K562 (cell line): ENCODE measurements around the gene TTC38. TPM values are rescaled to one million over a fixed set of nuclear protein-coding genes. Genes with fewer than 3 reads are reported as not detected.

Experiments
- ATAC-seq: fragments of 200-7000 bp; cut with Tn5 transposase; 3 replicates; pipeline ENCODE4 v1.9.1; 2020; ENCODE audit warnings: moderate library complexity
- BruUV-seq: library from RNA; stranded (reverse); fragments of 400-500 nt; replicated peaks from 2 replicates; lab custom pipeline; 2021; lab: Mats Ljungman, UMichigan
- CTCF ChIA-PET: fragments of 300-600 bp; formaldehyde crosslinking; extraction: SDS; loops from one replicate; lab custom pipeline; 2021; ENCODE audit warnings: low intra/inter-chr PET ratio; lab: Yijun Ruan, JAX
- POLR2A ChIA-PET: fragments of 300-600, 350-650 bp; sonication (Branson Sonifier 250); formaldehyde crosslinking; extraction: SDS; loops from one replicate; lab custom pipeline; 2021; ENCODE audit warnings: antibody characterized with exemption, inconsistent platforms; lab: Yijun Ruan, JAX
- DNase-seq, 4 experiments: peaks; one replicate each; pipeline versions ENCODE4 v3.0.0 to v3.0.0-alpha.2; 2011 to 2018; ENCODE audit warnings: low spot score in 3 of 4, mixed read lengths in 3 of 4; ENCODE audit errors: extremely low read depth in 1 of 4
- FAIRE-seq: peaks from 2 replicates; lab custom pipeline; 2011; peaks lifted over from hg19 to GRCh38; lab: Jason Lieb, UNC
- H2AFZ ChIP-seq: 2 replicates; pipeline ENCODE4 v1.6.0; 2011; ENCODE audit warnings: low read depth, low read length, control low read depth, inconsistent platforms
- H3K27ac ChIP-seq: fragments of 200-600 bp; 3 replicates; pipeline ENCODE4 v1.8.0; 2011; ENCODE audit warnings: low read depth, mild to moderate bottlenecking, control low read depth, inconsistent platforms, low read length, moderate library complexity, mixed read lengths; ENCODE audit errors: extremely low read depth
- H3K27me3 ChIP-seq, 2 experiments: fragments of 300-600 bp in 1 of 2; 2 replicates in 1 of 2; 3 replicates in 1 of 2; pipeline versions ENCODE4 v1.6.0 to v1.8.0; 2011; ENCODE audit warnings: inconsistent platforms in 2 of 2, low read length in 2 of 2, mild to moderate bottlenecking in 1 of 2, mixed read lengths in 1 of 2, moderate library complexity in 1 of 2; ENCODE audit not compliant: control insufficient read depth in 2 of 2, insufficient read depth in 2 of 2
- H3K36me3 ChIP-seq: fragments of 300-600 bp; 3 replicates; pipeline ENCODE4 v1.8.0; 2011; ENCODE audit warnings: mild to moderate bottlenecking, low read length, inconsistent platforms; ENCODE audit not compliant: control insufficient read depth, insufficient read depth
- H3K4me1 ChIP-seq, 2 experiments: fragments of 200-600 bp in 1 of 2; replicated peaks in 1 of 2; 2 replicates in 1 of 2; 3 replicates in 1 of 2; pipeline versions ENCODE4 v1.5.1 to v1.8.0; 2011; ENCODE audit warnings: inconsistent platforms in 2 of 2, low read length in 2 of 2, mild to moderate bottlenecking in 1 of 2, mixed read lengths in 1 of 2, moderate library complexity in 1 of 2; ENCODE audit not compliant: control insufficient read depth in 2 of 2, insufficient read depth in 2 of 2
- H3K4me2 ChIP-seq: 2 replicates; pipeline ENCODE4 v1.6.1; 2011; ENCODE audit warnings: low read length, control low read depth, inconsistent platforms, mixed read lengths; ENCODE audit not compliant: insufficient read depth
- H3K4me3 ChIP-seq: fragments of 200-600 bp; sonication (generic), shearing (Covaris generic); 2 replicates; pipeline ENCODE4 v1.5.1; 2016; ENCODE audit warnings: control low read depth, inconsistent platforms
- H3K79me2 ChIP-seq: fragments of 200-600 bp; 3 replicates; pipeline ENCODE4 v1.8.0; 2011; ENCODE audit warnings: low read length, inconsistent platforms; ENCODE audit not compliant: control insufficient read depth, insufficient read depth
- H3K9ac ChIP-seq, 2 experiments: 2 replicates each; pipeline versions ENCODE4 v1.6.0 to v1.6.1; 2011; ENCODE audit warnings: low read depth in 2 of 2, low read length in 2 of 2, control low read depth in 1 of 2, inconsistent platforms in 1 of 2, mild to moderate bottlenecking in 1 of 2, mixed read lengths in 1 of 2; ENCODE audit not compliant: insufficient read depth in 1 of 2
- H3K9me1 ChIP-seq: one replicate; pipeline ENCODE4 v1.6.0; 2011; ENCODE audit warnings: inconsistent platforms, mild to moderate bottlenecking, low read length, moderate library complexity; ENCODE audit not compliant: control insufficient read depth, insufficient read depth
- H3K9me3 ChIP-seq: replicated peaks from 2 replicates; pipeline ENCODE4 v1.5.1; 2011; ENCODE audit warnings: low read depth, low read length, inconsistent platforms; ENCODE audit not compliant: control insufficient read depth, insufficient read depth
- H4K20me1 ChIP-seq: replicated peaks from 2 replicates; pipeline ENCODE4 v1.6.1; 2011; ENCODE audit warnings: low read length, inconsistent platforms, mixed read lengths; ENCODE audit not compliant: control insufficient read depth, insufficient read depth
- BACH1 ChIP-seq: fragments of 200-800 bp; sonication (Bioruptor generic); IDR thresholded peaks from 2 replicates; pipeline ENCODE4 v1.6.1; 2016; ENCODE audit warnings: missing genetic modification characterization, missing compliant biosample characterization
- GMEB1 ChIP-seq: fragments of 250-450 bp; sonication (Bioruptor Pico); IDR thresholded peaks from 2 replicates; pipeline ENCODE4 v1.4.0; 2020; ENCODE audit warnings: mild to moderate bottlenecking
- NFIC ChIP-seq: fragments of 450-650 bp; IDR thresholded peaks from 2 replicates; pipeline ENCODE4 v1.6.1; 2017; ENCODE audit warnings: mild to moderate bottlenecking, inconsistent platforms
- NR2F6 ChIP-seq: fragments of 450-650 bp; formaldehyde crosslinking; IDR thresholded peaks from 2 replicates; pipeline ENCODE4 v1.4.0; 2020; ENCODE audit warnings: mild to moderate bottlenecking
- RCOR1 ChIP-seq, 2 experiments: IDR thresholded peaks; 2 replicates each; pipeline ENCODE4 v1.6.1; 2012; ENCODE audit warnings: low read depth in 2 of 2, low read length in 2 of 2, borderline replicate concordance in 1 of 2, improper control_type of control experiment in 1 of 2
- RFX5 ChIP-seq: IDR thresholded peaks from 2 replicates; pipeline ENCODE4 v1.6.1; 2011; ENCODE audit warnings: low read depth, mild to moderate bottlenecking, improper control_type of control experiment, low read length
- SREBF1 ChIP-seq: fragments of 150-350 bp; IDR thresholded peaks from 2 replicates; pipeline ENCODE4 v1.6.1; 2014; ENCODE audit warnings: antibody characterized with exemption, low read depth, low read length, borderline replicate concordance
- ZBTB7A ChIP-seq: IDR thresholded peaks from 2 replicates; pipeline ENCODE4 v1.6.1; 2011; ENCODE audit warnings: low read depth, mild to moderate bottlenecking, low read length, moderate library complexity, borderline replicate concordance; ENCODE audit not compliant: control insufficient read depth
- ZNF174 ChIP-seq: fragments of 250-450 bp; sonication (Bioruptor Pico); IDR thresholded peaks from 2 replicates; pipeline ENCODE4 v1.4.0; 2020; ENCODE audit warnings: mild to moderate bottlenecking
- ZNF347 ChIP-seq: fragments of 450-650 bp; formaldehyde crosslinking; IDR thresholded peaks from 2 replicates; pipeline ENCODE4 v1.4.0; 2020; ENCODE audit warnings: low read depth, mild to moderate bottlenecking, moderate library complexity
- WGBS: fragments of 100-300 bp; shearing (Covaris generic); methylation state at CpG from one replicate; pipeline ENCODE4 v1.1.6; 2016; ENCODE audit warnings: low coverage, mixed read lengths; ENCODE audit not compliant: insufficient coverage; ENCODE audit errors: missing lambda C conversion rate; 5-methylcytosine and 5-hydroxymethylcytosine counted together
- in situ Hi-C: fragments of 300-500 bp; cut with MboI; formaldehyde crosslinking; loops from 4 replicates; pipeline ENCODE4 v1.15.0; 2018; ENCODE audit warnings: inconsistent platforms, mixed read lengths
- intact Hi-C: fragments of 100-400 bp; cut with micrococcal nuclease; formaldehyde crosslinking; loops from 2 replicates; pipeline ENCODE4 v1.14.2; 2022
- polyA plus RNA-seq, 8 experiments: library from polyadenylated mRNA; depleted of rRNA in 4 of 8; stranded (reverse) in 5 of 8; unstranded in 3 of 8; fragments of >200 nt; fragmentation: Nextera tagmentation in 2 of 8; fragmentation: Illumina TruSeq in 1 of 8; extraction: Ambion mirVana in 2 of 8; extraction: Trizol in 1 of 8; gene quantifications; 2 replicates each; pipeline versions ENCODE4 v1.2.1 to v1.2.3, GENCODE V29; 2011 to 2014; ENCODE audit warnings: inconsistent platforms in 1 of 8, missing spikeins in 1 of 8
- total RNA-seq, 7 experiments: library from RNA; depleted of rRNA in 6 of 7; stranded (reverse); fragments of >200 nt in 6 of 7; fragmentation: Illumina TruSeq in 2 of 7; extraction: Trizol in 2 of 7; gene quantifications; 2 replicates each; pipeline versions ENCODE4 v1.2.1 to v1.2.3, GENCODE V29; 2011 to 2021; ENCODE audit warnings: low replicate concordance in 1 of 7

Gene TTC38
- total and polyA plus RNA-seq, 9 of the 15 experiments (the other 6 are each of a cell fraction or from before 2014, with no cell fraction given): 0.84 to 28.4 (median 18.1) TPM

DNA sequence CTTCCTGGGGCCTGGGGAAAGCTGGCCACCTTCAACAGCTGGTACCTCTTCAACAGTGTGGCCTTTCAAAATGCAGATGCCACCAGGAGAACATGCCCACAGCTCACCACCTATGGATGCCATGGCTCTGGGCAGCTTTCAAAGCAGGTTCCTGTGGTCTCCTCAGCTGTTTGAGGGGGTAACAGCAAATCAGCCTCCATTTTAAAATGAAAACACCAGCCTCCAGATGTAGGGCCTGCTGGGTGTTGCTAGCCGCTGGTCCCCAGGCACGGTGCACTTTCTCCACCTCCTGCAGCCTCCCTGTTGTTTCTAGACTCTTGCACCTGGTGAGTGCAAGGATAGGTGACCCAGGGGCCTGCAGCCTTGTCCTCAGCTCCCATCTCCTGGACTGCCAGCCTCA is 27.7 kb upstream of the TTC38 start:
- ATAC-seq (no peak), FAIRE-seq (no peak), DNase-seq (no peak)
- no TSS peak for BruUV-seq
- Histone ChIP-seq H3K4me3 (no peak overlapping the region), H3K27me3 (no peaks in the 10 kb centered on the region), H3K9me3 (no peaks in the 10 kb centered on the region), H3K79me2 (no peaks in the 10 kb centered on the region), H2AFZ (no peak overlapping the region), H3K4me2 (peak overlapping the region; percentile 14; the same call in 1 of the 2 replicates), H3K9me1 (no peaks in the 10 kb centered on the region), H3K9ac (peak overlapping the region in 1 of 2 experiments; percentile 35; a peak in 1 of 4 replicates), H3K4me1 (peaks cover 31 to 38% of the 10 kb centered on the region in 2 experiments; a peak in 4 of 5 replicates), H4K20me1 (no peaks in the 10 kb centered on the region), H3K27ac (no peak overlapping the region), H3K36me3 (peaks cover 5% of the 10 kb centered on the region; the same call in 1 of the 3 replicates)
- intact Hi-C loops (loop anchor here (10.0 kb wide), 1 partner anchor 85 kb away; the partner anchor contains the start of gene PPARA), in situ Hi-C loops (loop anchor here (10.0 kb wide), 1 partner anchor 95 kb away; no protein-coding TSS in a partner anchor)
- 71% methylated on average over 2 of the region's 2 CpGs for WGBS
- ChIA-PET CTCF (no interaction called here), POLR2A (interaction anchor here (0.8 to 0.9 kb wide), 2 partner anchors 27 to 78 kb away, joined by 3 to 5 read pairs; partner anchors contain the start of gene TTC38)
- TF ChIP-seq GMEB1 (CRISPR knock-in tag) (no peak), RCOR1 (IDR thresholded peaks at IDR 0.05; ENCODE audit: borderline replicate concordance in 1 of 2, low read depth in 2 of 2, low read length in 2 of 2) (no peak), RFX5 (no peak), NR2F6 (CRISPR knock-in tag) (no peak), ZNF347 (CRISPR knock-in tag) (no peak), SREBF1 (no peak), ZBTB7A (no peak), NFIC (no peak), ZNF174 (CRISPR knock-in tag) (no peak), BACH1 (tag) (no peak)
